ENCODE results near the gene C4B.

DNA sequence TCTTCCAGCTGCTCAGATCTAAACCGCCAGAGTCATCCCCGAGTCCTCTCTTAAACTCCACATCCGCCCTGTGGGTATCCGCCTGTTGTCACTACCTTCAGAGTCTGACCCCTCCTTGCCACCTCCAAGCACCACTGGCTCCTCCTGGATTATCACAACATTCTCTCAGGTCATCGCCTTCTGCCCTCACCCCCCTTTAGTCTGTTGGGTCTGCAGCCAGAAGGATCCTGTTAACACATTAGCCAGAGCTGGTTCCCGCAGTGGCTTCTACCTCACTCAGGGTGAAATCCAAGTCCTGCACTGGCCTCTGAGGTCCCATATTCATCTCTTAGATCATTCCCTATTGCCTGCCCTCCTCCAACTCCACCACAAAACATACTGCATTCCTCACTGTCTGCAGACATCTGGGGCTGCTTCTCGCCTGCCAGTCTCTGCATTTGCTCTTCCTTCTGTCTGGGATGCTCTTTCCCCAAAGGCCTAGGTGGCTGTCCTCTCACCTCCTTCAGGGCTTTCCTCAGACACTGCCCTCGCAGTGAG is 60.5 kb downstream of the C4B start:
- TF ChIP-seq, protein P1, sequence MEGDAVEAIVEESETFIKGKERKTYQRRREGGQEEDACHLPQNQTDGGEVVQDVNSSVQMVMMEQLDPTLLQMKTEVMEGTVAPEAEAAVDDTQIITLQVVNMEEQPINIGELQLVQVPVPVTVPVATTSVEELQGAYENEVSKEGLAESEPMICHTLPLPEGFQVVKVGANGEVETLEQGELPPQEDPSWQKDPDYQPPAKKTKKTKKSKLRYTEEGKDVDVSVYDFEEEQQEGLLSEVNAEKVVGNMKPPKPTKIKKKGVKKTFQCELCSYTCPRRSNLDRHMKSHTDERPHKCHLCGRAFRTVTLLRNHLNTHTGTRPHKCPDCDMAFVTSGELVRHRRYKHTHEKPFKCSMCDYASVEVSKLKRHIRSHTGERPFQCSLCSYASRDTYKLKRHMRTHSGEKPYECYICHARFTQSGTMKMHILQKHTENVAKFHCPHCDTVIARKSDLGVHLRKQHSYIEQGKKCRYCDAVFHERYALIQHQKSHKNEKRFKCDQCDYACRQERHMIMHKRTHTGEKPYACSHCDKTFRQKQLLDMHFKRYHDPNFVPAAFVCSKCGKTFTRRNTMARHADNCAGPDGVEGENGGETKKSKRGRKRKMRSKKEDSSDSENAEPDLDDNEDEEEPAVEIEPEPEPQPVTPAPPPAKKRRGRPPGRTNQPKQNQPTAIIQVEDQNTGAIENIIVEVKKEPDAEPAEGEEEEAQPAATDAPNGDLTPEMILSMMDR (IDR thresholded peaks at IDR 0.05): no peak
- no peak for TF ChIP-seq POLR2A (IDR thresholded peaks at IDR 0.05)

Data from esophagus squamous epithelium (tissue), 4 donors.